ENCODE results near the gene PPP3CB.
"Not testable (repeated sequence)": the region's sequence is repeated elsewhere in the genome, so short reads cannot be mapped to it uniquely, and the experiment has no call there.

The PPP3CB gene

DNA sequence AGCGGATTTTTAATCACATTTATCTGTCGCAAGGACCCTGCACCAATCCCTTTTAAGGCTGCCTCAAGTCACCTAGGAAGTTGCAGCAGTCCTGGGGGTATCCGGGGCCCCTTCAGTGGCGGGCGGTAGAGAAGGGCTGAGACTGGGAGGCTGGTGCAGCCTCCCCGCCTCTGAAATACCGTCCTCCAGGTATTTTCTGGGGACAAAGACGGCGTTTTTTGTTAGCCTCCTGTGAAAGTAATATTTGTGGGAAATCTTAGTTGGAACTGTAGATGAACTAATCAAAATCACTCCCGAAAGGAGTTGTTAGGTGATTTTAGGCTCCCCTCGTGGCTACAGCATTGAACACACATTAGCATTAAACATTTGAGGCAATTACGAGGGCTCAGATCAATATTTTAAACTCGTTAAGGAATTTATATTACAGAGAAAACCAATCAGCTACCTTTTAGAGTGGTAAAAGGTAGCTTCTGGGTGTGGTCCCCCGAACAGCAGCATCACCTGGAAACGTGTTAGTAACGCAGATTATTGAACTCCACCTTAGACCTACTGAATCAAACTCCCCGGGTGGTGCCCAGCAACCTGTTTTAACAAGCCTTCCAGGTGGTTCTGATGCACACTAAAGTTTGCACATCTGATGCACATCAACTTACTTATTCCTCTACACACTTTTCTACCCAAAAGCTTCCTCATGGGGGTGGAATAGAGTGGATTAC is 81.4 kb downstream of the PPP3CB start:
- DNase-seq (ENCODE audit: low read depth): no peak

DNA sequence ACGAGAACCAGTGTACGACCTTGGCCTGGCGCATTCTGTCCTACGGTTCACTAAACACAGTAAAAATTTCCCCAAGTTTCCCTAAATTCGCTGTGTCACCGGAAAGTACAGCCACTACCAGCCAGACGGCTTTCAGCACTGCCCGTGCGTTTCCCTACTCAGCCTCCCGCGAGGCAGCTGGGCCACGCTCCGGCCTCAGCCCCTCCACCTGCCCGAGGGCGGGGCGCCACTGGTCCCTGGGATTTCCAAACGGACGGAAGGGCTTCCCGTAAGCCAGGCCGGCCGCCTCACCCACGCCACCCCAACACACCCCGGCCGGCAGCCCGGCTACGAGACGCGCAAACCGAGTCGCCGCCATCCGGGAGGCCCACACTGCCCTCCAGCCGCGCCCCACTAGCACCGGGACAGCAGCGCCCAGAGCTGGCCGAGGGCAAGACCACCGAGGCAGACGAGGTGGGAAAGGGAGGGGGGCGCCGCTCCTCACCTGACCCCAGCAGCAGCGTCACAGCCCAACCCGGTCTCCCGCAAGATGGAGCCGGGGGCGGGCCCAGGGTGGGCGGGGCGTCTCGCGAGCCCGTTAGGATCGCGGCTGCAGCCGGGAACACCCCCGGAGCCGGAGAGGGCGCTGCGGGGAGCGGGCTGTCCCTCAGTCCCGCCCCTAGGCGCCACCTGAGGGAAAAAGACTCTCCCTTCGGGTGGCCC is 82.1 kb downstream of the PPP3CB start, which contains the start of gene ANXA7:
Gene ANXA7, minus strand, starts transcription at position 531 of the 702 bp plus-strand sequence. CDS start 13,202 bp downstream, outside the sequence.
- DNase-seq (ENCODE audit: low read depth): peak; percentile 68

DNA sequence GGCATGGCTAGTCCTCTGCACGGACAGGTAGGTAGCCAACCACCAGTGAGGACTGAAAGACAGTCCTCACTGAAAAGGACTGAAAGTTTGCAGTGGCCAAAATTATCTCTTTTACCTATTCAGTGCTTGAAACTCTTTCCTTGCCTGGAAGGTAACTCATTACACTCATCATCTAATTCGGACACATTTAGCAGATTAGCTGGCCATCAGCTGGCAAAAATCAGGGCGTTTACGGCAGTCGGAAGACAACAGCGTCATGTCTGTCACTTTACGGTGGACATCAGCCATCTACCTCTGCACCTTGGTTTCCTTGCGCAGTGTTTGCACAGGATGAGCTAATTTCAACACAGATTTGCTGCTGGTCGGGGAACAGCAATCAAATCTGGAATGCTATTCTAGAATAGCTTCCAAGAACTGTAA is 82.7 kb downstream of the PPP3CB start:
- peak; percentile 12 for DNase-seq (ENCODE audit: low read depth)

DNA sequence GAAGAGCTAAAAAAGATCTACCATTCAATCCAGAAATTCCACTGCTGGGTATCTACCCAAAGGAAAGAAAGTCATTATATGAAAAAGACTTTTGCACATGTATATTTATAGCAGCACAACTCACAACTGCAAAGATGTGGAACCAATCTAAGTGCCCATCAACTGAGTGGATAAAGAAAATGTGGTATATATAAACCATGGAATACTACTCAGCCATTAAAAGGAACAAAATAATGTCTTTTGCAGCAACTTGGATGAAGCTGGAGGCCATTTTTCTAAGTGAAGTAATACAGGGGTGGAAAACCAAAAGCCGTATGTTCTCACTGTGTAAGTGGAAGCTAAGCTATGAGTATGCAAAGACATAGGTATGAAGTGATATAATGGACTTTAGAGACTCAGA is 84.9 kb downstream of the PPP3CB start:
- DNase-seq (ENCODE audit: low read depth): no peak

DNA sequence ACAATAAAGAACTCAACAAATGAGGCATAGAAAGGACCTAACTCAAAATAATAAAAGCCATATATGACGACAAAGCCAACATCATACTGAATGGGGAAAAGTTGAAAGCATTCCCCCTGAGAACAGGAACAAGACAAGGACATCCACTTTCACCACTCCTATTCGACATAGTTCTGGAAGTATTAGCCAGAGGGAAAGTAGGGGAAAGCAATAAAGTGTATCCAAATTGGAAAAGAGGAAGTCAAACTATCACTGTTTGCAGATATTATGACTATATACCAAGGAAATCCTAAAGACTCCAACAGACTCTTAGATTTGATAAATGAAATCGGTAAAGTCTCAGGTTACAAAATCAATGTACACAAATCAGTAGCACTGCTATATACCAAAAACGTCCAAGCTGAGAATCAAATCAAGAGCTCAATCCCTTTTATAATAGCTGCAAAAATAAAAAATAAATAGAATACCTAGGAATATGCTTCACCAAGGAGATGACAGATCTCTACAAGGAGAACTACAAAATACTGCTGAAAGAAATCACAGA is 86.8 kb downstream of the PPP3CB start:
- DNase-seq (ENCODE audit: low read depth): no peak

DNA sequence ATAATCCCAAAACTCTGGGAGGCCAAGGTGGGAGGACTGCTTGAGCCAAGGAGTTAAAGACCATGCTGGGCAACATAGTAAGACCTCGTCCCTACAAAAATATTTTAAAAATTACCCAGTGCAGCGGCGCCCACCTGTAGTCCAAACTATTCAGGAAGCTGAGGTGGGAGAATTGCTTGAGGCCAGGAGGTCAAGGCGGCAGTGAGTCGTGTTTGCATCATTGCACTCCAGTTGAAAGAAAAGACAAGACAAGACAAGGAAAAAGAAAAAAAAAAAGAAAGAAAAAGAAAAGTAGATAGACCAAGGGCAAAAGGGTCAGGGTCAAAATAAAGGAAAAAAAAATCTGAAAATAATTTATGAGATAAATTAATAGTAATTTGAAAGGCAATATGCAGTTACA is 87.8 kb downstream of the PPP3CB start:
- DNase-seq (ENCODE audit: low read depth): no peak

DNA sequence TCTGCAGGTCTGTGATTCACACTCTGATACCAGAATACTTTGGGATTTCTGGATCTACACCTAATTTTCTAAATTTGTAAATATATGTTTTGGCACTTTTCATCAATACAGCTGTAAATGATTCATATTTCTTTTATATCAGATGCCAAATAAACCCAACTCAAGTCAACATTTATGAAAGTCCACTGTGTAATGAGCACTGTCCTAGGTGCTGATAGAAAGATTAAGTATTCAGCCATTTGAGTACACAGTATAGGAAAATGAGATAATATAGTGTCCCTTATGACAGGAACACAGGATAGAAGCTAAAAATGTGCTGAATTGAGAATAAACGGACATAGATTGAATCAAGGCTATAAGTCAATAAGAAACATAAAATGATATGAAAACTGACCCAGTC is 88.3 kb downstream of the PPP3CB start:
- no peak for DNase-seq (ENCODE audit: low read depth)

DNA sequence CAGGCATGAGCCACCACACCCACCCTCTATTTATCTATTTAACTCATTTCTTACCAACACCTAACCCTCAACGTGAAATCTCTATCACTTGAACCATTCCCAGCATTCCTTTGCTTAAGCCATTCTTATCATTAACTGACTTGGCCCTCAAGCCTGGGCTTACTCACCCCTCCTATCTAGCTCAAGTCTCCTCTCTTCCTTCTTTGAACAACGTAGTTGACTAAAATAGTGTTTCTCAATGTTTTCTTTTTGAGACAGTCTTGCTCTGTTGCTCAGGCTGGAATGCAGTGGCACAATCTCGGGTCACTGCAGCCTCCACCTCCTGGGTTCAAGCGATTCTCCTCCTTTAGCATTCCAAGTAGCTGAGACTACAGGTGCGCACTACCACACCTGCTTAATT is 89.0 kb downstream of the PPP3CB start:
- no peak for DNase-seq (ENCODE audit: low read depth)

DNA sequence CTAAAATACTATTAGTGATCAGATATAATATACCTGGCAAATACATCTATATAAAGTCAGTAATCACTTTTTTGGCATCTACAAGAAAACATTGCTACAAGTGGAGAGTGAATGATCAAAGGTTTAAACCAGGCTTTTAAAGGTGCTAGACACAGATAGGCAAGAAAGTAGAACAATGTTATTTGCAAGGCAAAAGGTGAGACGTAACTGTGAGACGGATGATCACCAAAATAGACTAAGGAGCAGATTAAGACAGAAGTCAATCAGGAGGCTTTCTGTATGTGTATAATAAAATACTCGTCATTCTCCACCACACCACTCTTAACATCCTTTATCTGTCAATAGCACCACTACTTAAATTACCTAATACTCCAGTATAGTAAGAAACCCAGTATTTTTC is 90.3 kb downstream of the PPP3CB start:
- no peak for DNase-seq (ENCODE audit: low read depth)

DNA sequence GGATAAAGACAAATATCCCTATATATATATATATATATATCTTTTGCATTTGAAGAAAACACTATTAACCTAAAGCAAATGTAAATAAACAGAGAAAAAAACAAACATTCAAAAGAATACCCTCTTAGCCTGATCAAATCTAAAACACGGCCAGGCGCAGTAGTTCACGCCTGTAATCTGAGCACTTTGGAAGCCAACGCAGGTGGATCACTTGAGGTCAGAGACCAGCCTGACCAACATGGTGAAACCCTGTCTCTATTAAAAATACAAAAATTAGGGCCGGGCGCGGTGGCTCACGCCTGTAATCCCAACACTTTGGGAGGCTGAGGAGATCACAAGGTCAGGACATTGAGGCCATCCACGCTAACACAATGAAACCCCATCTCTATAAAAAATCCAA is 91.1 kb downstream of the PPP3CB start:
- no peak for DNase-seq (ENCODE audit: low read depth)

DNA sequence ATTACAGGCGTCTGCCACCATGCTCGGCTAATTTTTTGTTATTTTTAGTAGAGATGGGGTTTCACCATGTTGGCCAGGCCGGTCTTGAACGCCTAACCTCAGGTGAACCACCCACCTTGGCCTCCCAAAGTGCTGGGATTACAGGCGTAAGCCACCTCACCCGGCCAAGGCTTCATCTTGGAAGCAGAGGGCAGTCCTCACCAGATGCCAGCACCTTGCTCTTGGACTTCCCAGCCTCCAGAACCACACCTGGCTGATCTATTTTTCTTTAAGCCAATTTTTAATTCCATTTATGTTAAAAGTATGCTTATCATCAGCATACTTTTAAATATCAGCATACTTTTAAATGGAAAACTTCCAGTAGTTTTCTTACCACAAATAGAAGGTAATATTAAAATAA is 94.2 kb downstream of the PPP3CB start:
- no peak for DNase-seq (ENCODE audit: low read depth)

DNA sequence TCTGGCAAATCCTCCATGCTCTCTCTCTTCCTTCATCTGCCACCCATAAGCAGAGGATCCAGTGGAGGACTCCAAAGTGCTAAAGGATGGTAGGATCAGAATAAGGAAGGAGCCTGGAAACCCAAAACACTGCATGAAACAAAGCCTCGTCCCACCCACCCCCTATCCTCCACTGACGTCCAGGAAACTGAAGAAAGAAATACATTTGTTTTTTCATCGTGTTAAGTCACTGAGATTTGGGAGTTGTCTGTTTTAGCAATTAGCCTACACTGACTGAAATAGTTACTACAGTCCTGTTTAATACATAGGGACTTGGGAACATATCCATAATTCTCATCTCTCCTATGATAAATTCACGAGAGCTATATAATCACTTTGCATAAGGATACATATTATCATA is 96.8 kb downstream of the PPP3CB start:
- no peak for DNase-seq (ENCODE audit: low read depth)

DNA sequence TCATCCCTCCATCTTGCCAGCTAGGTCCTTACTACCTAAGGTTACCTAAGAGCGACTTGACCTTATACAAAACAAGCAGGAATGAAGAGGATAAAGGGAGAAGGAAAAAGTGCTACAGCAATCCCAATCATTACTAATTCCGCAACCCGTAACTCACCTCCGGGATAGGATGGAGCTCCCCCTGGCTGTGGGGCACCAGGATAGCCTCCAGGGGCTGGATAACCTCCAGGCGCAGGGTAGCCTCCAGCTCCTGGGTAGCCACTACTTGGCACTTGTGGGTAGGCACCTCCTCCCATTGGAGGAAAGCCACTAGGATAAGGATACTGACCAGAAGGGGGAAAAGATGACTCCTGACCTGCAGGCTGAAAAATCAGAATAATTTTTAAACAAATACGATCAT is 97.8 kb downstream of the PPP3CB start:
- DNase-seq (ENCODE audit: low read depth): no peak

DNA sequence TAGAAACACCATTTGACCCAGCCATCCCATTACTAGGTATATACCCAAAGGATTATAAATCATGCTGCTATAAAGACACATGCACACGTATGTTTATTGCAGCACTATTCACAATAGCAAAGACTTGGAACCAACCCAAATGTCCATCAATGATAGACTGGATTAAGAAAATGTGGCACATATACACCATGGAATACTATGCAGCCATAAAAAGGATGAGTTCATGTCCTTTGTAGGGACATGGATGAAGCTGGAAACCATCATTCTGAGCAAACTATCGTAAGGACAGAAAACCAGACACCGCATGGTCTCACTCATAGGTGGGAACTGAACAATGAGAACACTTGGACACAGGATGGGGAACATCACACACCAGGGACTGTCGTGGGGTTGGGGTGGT is 101.5 kb downstream of the PPP3CB start:
- DNase-seq (ENCODE audit: low read depth): not testable (repeated sequence)

DNA sequence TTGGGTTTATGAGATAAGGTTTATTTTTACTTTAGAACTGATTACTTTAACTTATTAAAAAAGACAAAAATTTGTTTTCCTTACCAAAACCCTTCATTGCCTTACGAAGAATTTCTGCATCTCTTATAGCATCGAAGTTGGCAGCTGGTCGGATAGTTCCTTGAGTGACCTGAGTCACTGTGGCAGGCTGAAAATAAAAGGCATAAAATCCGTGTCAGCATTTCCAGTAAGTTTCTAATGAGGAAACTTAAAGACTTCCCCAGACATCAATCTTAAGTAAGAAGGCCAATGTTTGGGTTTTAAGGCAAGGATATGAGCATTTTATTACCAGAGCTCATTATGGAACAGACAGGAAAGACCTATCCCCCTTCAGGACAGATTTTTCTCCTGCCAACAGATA is 107.6 kb downstream of the PPP3CB start:
- no peak for DNase-seq (ENCODE audit: low read depth)

DNA sequence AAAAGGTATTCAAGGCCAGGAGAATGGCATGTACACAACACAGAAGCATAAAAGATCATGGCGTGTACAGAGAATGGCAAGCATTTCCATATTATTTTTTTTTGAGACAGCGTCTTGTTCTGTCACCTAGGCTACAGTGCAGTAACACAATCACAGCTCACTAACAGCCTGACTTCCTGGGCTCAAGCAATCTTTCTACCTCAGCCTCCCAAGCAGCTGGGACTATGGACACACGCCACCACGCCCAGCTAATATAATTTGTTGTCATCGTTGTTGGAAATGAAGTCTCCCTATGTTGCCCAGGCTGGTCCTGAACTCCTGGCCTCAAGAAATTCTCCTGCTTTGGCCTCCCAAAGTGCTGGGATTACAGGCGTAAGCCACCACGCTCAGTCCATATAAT is 109.2 kb downstream of the PPP3CB start:
- DNase-seq (ENCODE audit: low read depth): no peak

All from fibroblast of the conjunctiva (primary cell).